Gastrocnemius medialis (tissue), 4 donors: ENCODE results near the gene SORCS1. TPM values are rescaled to one million over a fixed set of nuclear protein-coding genes. Genes with fewer than 3 reads are reported as not detected.

Source experiments
- ATAC-seq, 2 donors: fragments of 150-250 bp; one replicate each; pipeline ENCODE4 v1.9.1; 2016
- DNase-seq, 2 donors: peaks; one replicate each; pipeline ENCODE4 v3.0.0-alpha.2; 2019
- H3K27ac ChIP-seq, 4 donors: fragments of 200-600 bp; sonication (generic); 1 replicate in 1 of 4; 2 replicates in 3 of 4; pipeline ENCODE4 v1.5.1; 2016 to 2018; ENCODE audit warnings: mild to moderate bottlenecking in 2 of 4, moderate library complexity in 1 of 4
- H3K27me3 ChIP-seq, 3 donors: fragments of 200-600 bp; sonication (generic) in 2 of 3; 1 replicate in 1 of 3; 2 replicates in 2 of 3; pipeline versions ENCODE4 v1.5.1 to v1.6.0; 2016 to 2019; ENCODE audit warnings: mild to moderate bottlenecking in 1 of 3, moderate library complexity in 1 of 3
- H3K36me3 ChIP-seq, 2 donors: fragments of 200-600 bp; sonication (generic) in 1 of 2; one replicate each; pipeline ENCODE4 v1.5.1; 2017 to 2018
- H3K4me1 ChIP-seq, 2 donors: fragments of 200-600 bp; sonication (generic) in 1 of 2; one replicate each; pipeline ENCODE4 v1.5.1; 2016 to 2017; ENCODE audit warnings: mild to moderate bottlenecking in 2 of 2
- H3K4me3 ChIP-seq, 4 donors: fragments of 200-600 bp; sonication (generic) in 3 of 4; 1 replicate in 1 of 4; 2 replicates in 3 of 4; pipeline ENCODE4 v1.5.1; 2016 to 2019; ENCODE audit warnings: mild to moderate bottlenecking in 2 of 4
- H3K9me3 ChIP-seq, 3 donors: fragments of 200-600 bp; sonication (generic) in 2 of 3; 1 replicate in 1 of 3; 2 replicates in 2 of 3; pipeline ENCODE4 v1.5.1; 2016 to 2019
- POLR2A ChIP-seq, 2 donors: fragments of 450-650 bp; IDR thresholded peaks; one replicate each; pipeline ENCODE4 v1.6.1; 2017; ENCODE audit warnings: antibody characterized with exemption in 2 of 2, mild to moderate bottlenecking in 2 of 2, moderate library complexity in 2 of 2
- in situ Hi-C, 4 donors: fragments of 200-750 bp; cut with MboI; loops; one replicate each; pipeline versions ENCODE4 v1.15.0 to v1.8.0; 2017; ENCODE audit warnings: low sequenced_read_pairs in 4 of 4
- intact Hi-C: fragments of 100-400 bp; cut with DNase I; formaldehyde crosslinking; loops from one replicate; pipeline ENCODE4 v1.15.1; 2023; ENCODE audit warnings: low total_unique reads
- total RNA-seq, 4 donors: library from RNA; depleted of rRNA; stranded (reverse); fragments of >200 nt; gene quantifications; one replicate each; pipeline versions ENCODE4 v1.1.0 to v1.2.3, GENCODE V29; 2016
- TF ChIP-seq, protein P1 (sequence below), 5 experiments: fragments of 450-650 bp in 3 of 5; fragments of 200-600 bp in 2 of 5; sonication (generic) in 2 of 5; IDR thresholded peaks in 4 of 5; conservative IDR thresholded peaks in 1 of 5; 1 replicate in 4 of 5; 2 replicates in 1 of 5; pipeline ENCODE4 v1.5.1; 2016 to 2019; ENCODE audit warnings: antibody characterized with exemption in 5 of 5, mild to moderate bottlenecking in 3 of 5, moderate library complexity in 3 of 5

SORCS1 gene
- total RNA-seq, 4 donors from 2014 or later = 0.02 to 0.36 (median 0.24) TPM; not detected in 1

GRCh38 chr10:106898446-106898845 lies 266.1 kb downstream of the SORCS1 start:
- no peak overlapping the region for H3K27ac ChIP-seq
- in situ Hi-C loops (no loop called here), intact Hi-C loops (no loop called here)
- no peak overlapping the region for H3K4me3 ChIP-seq
- no peaks in the 10 kb centered on the region for H3K36me3 ChIP-seq
- TF ChIP-seq, protein P1, sequence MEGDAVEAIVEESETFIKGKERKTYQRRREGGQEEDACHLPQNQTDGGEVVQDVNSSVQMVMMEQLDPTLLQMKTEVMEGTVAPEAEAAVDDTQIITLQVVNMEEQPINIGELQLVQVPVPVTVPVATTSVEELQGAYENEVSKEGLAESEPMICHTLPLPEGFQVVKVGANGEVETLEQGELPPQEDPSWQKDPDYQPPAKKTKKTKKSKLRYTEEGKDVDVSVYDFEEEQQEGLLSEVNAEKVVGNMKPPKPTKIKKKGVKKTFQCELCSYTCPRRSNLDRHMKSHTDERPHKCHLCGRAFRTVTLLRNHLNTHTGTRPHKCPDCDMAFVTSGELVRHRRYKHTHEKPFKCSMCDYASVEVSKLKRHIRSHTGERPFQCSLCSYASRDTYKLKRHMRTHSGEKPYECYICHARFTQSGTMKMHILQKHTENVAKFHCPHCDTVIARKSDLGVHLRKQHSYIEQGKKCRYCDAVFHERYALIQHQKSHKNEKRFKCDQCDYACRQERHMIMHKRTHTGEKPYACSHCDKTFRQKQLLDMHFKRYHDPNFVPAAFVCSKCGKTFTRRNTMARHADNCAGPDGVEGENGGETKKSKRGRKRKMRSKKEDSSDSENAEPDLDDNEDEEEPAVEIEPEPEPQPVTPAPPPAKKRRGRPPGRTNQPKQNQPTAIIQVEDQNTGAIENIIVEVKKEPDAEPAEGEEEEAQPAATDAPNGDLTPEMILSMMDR (IDR thresholded peaks at IDR 0.05 in 4 of 5, conservative IDR thresholded peaks at IDR 0.05 in 1 of 5) = no peak
- TF ChIP-seq POLR2A (IDR thresholded peaks at IDR 0.05) = no peak
- H3K4me1 ChIP-seq = no peaks in the 10 kb centered on the region
- no peak for DNase-seq
- no peaks in the 10 kb centered on the region for H3K27me3 ChIP-seq
- H3K9me3 ChIP-seq = no peaks in the 10 kb centered on the region
- no peak for ATAC-seq

- no peaks in the 10 kb centered on the region for H3K9me3 ChIP-seq
- TF ChIP-seq, protein P1 (IDR thresholded peaks at IDR 0.05 in 4 of 5, conservative IDR thresholded peaks at IDR 0.05 in 1 of 5) = no peak
- TF ChIP-seq POLR2A (IDR thresholded peaks at IDR 0.05) = no peak
- in situ Hi-C loops = no loop called here
- no peak overlapping the region for H3K27ac ChIP-seq
- ATAC-seq (no peak), DNase-seq (no peak)
- H3K27me3 ChIP-seq = no peaks in the 10 kb centered on the region
- no peaks in the 10 kb centered on the region for H3K36me3 ChIP-seq
- no peaks in the 10 kb centered on the region for H3K4me1 ChIP-seq
- H3K4me3 ChIP-seq = no peak overlapping the region
- intact Hi-C loops = no loop called here
These were observed 266.8 kb downstream of the SORCS1 start for GRCh38 chr10:106897719-106898118.

DNA sequence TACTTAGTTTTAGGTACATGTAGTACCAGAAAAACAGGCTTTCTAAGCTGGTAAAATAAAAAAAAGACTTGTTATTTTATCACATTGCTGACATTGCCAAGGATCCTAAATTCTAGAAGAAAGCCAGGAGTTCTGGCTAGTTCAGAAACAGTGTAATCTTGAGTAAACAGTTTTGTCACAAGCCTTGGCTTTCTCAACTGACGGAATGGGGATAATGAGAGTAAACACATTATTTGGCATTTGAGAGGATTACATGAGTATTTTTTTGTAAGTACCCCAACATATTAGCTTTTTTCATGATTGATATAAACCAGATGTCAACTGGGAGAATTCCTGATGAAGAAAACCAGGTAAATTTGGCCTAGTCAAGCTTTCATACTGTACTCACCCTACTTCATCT lies 269.8 kb downstream of the SORCS1 start:
- Histone ChIP-seq H3K9me3 (no peaks in the 10 kb centered on the region), H3K27me3 (no peaks in the 10 kb centered on the region), H3K27ac (no peak overlapping the region), H3K4me1 (no peaks in the 10 kb centered on the region), H3K36me3 (no peaks in the 10 kb centered on the region), H3K4me3 (no peak overlapping the region)
- intact Hi-C loops (no loop called here), in situ Hi-C loops (no loop called here)
- no peak for ATAC-seq
- no peak for DNase-seq
- TF ChIP-seq, protein P1 (IDR thresholded peaks at IDR 0.05 in 4 of 5, conservative IDR thresholded peaks at IDR 0.05 in 1 of 5) = no peak
- no peak for TF ChIP-seq POLR2A (IDR thresholded peaks at IDR 0.05)

- no peak for ATAC-seq
- intact Hi-C loops (no loop called here), in situ Hi-C loops (no loop called here)
- no peaks in the 10 kb centered on the region for H3K27me3 ChIP-seq
- H3K4me1 ChIP-seq = no peaks in the 10 kb centered on the region
- no peaks in the 10 kb centered on the region for H3K36me3 ChIP-seq
- TF ChIP-seq, protein P1 (IDR thresholded peaks at IDR 0.05 in 4 of 5, conservative IDR thresholded peaks at IDR 0.05 in 1 of 5) = no peak
- no peak for TF ChIP-seq POLR2A (IDR thresholded peaks at IDR 0.05)
- H3K4me3 ChIP-seq = no peak overlapping the region
- no peak for DNase-seq
- no peak overlapping the region for H3K27ac ChIP-seq
- H3K9me3 ChIP-seq = no peaks in the 10 kb centered on the region
These were observed 286.9 kb downstream of the SORCS1 start for GRCh38 chr10:106877574-106877973.

DNA sequence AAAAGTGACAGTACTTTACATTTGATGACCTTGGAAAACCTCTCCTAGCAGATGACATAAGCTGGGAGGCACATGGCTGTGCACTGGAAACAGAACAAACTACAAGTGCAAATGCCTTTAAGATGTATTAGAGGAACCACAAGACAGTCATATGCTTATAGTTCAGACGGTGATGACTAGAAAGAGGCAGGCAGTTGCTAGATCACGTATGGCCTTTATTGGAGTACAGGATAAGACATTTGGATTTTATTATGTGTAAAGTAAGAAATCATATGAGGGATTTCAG lies 290.0 kb downstream of the SORCS1 start:
- H3K4me3 ChIP-seq = no peak overlapping the region
- H3K27me3 ChIP-seq = no peaks in the 10 kb centered on the region
- H3K36me3 ChIP-seq = no peaks in the 10 kb centered on the region
- intact Hi-C loops = no loop called here
- no peaks in the 10 kb centered on the region for H3K9me3 ChIP-seq
- ATAC-seq = no peak
- no peaks in the 10 kb centered on the region for H3K4me1 ChIP-seq
- no peak for DNase-seq
- in situ Hi-C loops = no loop called here
- no peak for TF ChIP-seq POLR2A (IDR thresholded peaks at IDR 0.05)
- TF ChIP-seq, protein P1 (IDR thresholded peaks at IDR 0.05 in 4 of 5, conservative IDR thresholded peaks at IDR 0.05 in 1 of 5) = no peak
- H3K27ac ChIP-seq = no peak overlapping the region
